LNCaP clone FGC (cell line): ENCODE data around the gene NCF2.

Source experiments
- DNase-seq: peaks from one replicate; pipeline ENCODE4 v3.0.0-alpha.2; 2011; ENCODE audit warnings: low read depth
- H3K4me3 ChIP-seq: 2 replicates; pipeline ENCODE4 v1.5.1; 2011; ENCODE audit warnings: mild to moderate bottlenecking, low read depth, low read length, control low read depth
- CTCF ChIP-seq: IDR thresholded peaks from 2 replicates; pipeline ENCODE4 v1.5.1; 2012; ENCODE audit warnings: mild to moderate bottlenecking; ENCODE audit not compliant: control insufficient read depth, insufficient read depth; ENCODE audit errors: extremely low read depth

NCF2 gene

DNA sequence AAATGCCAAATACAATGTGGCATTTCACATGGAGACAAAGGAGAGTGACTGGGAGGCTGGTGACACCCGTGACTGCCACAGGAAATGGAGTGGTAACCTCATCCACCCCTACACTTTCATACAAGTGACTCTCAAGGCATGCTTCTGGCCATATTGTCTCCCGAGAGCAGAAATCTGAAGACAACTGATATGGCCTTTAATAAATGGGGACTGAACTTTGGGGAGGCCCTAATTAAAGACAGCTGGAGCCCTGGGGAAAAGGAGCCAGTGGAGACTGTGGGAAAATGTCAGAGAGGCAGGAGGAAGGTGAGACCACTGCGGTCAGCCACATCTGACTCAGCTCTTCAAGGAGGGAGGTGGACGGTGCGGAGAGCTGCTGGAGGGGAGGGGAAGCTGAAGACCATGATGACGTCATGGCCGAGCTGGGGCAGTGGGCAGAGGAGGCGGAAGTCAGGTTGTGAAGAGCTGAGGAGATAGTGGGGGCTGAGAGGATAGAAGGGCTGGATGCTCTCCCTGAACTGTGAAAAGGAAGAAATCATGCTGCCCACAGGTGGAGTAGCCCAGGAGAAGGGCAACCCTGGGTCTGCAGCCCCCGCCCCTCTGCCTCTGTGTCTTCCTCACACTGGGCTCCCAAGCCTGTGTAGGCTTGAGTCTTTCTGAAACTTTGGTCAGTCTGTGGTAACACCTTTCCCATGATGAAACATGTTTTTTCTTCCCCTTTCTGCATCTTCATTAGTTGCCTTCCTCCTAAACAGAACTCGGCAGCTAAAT, 14.0 kb upstream of the NCF2 start:
- DNase-seq, result no peak
- no peak for TF ChIP-seq CTCF

GRCh38 chr1:183602510-183602909, 12.3 kb upstream of the NCF2 start:
- no peak for TF ChIP-seq CTCF
- no peak overlapping the region for H3K4me3 ChIP-seq

More for the DNA sequence above, 14.0 kb upstream of the NCF2 start:
- H3K4me3 ChIP-seq, result no peak overlapping the region

GRCh38 chr1:183600634-183601033, 10.4 kb upstream of the NCF2 start:
- no peak for DNase-seq

More at GRCh38 chr1:183602510-183602909, 12.3 kb upstream of the NCF2 start:
- no peak for DNase-seq

DNA sequence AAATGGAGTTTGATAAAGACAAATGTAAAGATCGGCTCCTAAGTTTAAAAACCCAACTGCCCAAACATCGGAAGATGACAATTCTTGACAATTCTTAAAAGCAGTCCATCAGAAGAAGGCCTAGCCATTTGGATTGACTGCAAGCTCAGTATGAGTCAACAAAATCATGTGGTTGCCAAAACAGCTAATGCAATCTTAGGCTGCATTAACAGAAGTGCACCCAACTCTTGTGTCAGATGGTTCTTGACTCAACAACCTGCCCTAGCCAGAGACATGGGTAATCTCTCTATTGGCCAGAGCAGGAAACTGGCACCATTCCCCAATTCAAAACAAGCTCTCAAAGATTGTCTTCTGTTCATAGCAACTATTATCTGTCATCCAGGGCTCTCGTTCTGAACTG, 9.9 kb upstream of the NCF2 start:
- H3K4me3 ChIP-seq, result no peak overlapping the region
- DNase-seq, result no peak
- no peak for TF ChIP-seq CTCF

More at GRCh38 chr1:183600634-183601033, 10.4 kb upstream of the NCF2 start:
- no peak overlapping the region for H3K4me3 ChIP-seq
- no peak for TF ChIP-seq CTCF

DNA sequence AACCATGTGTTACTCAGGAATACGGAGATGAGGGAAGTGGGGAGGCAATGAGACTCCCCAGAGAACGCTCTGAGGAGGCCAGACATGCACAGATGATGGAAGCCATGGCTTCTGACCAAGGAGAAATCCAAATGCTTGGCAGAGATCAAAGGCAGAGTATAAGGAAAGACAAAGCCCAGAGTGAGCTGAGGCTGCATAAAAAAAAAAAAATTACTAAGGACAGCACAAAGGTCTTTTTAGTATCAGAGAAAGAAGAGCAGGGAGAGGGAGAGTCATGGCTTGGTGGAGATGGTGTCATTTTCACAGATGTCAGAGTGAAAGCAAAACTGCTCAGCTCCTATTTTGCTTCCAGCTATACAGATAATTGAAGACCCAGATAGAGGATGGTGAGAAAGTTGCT, 8.1 kb upstream of the NCF2 start:
- H3K4me3 ChIP-seq, result no peak overlapping the region
- no peak for DNase-seq
- TF ChIP-seq CTCF, result no peak

DNA sequence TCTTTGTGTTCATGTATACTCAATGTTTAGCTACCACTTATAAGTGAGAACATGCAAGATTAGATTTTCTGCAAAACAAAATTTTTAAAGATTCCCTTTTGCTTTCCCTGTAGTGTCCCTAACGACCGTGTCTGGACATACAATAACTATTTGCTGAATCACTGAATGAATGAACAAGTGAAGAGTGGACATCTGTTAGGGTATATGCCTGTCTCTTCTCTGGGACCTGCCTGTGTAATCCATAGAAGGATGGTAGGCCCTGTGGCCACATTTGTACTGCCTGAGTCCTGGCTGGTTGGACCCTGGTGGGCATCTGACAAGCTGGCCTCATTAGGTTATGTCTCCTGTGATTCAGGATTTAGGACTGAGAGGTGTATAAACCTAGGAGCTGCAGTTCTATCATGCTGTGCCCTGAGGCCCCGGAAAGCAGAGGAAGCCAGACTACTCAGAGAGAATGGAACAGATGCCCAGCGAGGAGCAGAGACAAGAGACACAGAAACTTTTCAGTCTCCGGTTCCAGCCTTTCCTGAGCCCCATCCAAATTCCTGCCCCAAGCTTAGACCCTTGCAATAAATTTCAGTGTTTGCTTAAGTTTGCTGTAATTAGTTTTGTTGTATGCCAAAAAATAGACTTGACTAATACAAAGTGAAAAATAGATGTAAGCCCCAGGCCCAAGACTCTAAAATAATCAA, 7.5 kb upstream of the NCF2 start:
- no peak for TF ChIP-seq CTCF
- no peak for DNase-seq
- H3K4me3 ChIP-seq, result no peak overlapping the region
